Keratinocyte (primary cell): ENCODE results near the gene CISD3. TPM values are rescaled to one million over a fixed set of nuclear protein-coding genes. Genes with fewer than 3 reads are reported as not detected.

Source experiments
- DNase-seq: peaks from one replicate; pipeline ENCODE4 v3.0.0-alpha.2; 2011; ENCODE audit warnings: low read depth, missing footprints, low spot score
- FAIRE-seq: peaks from 2 replicates; lab custom pipeline; 2011; peaks lifted over from hg19 to GRCh38; lab: Jason Lieb, UNC
- H2AFZ ChIP-seq: 2 replicates; pipeline ENCODE4 v1.6.0; 2012; ENCODE audit warnings: low read length, control low read depth, inconsistent platforms; ENCODE audit not compliant: control insufficient read depth
- H3K27ac ChIP-seq: 2 replicates; pipeline ENCODE4 v1.5.1; 2011; ENCODE audit warnings: low read length; ENCODE audit not compliant: control insufficient read depth, insufficient read depth
- H3K27me3 ChIP-seq: 3 replicates; pipeline ENCODE4 v1.6.0; 2011; ENCODE audit warnings: low read length; ENCODE audit not compliant: control insufficient read depth, insufficient read depth; ENCODE audit errors: extremely low read depth
- H3K36me3 ChIP-seq, 2 experiments: 2 replicates in 1 of 2; 3 replicates in 1 of 2; pipeline ENCODE4 v1.5.1; 2011; ENCODE audit warnings: low read length in 2 of 2, mild to moderate bottlenecking in 1 of 2; ENCODE audit not compliant: control insufficient read depth in 2 of 2, insufficient read depth in 2 of 2; ENCODE audit errors: extremely low read depth in 1 of 2
- H3K4me1 ChIP-seq: 3 replicates; pipeline ENCODE4 v1.5.1; 2011; ENCODE audit warnings: low read length; ENCODE audit not compliant: control insufficient read depth, insufficient read depth; ENCODE audit errors: extremely low read depth
- H3K4me2 ChIP-seq: 3 replicates; pipeline ENCODE4 v1.6.0; 2011; ENCODE audit warnings: low read depth, low read length; ENCODE audit not compliant: control insufficient read depth, insufficient read depth; ENCODE audit errors: extremely low read depth
- H3K4me3 ChIP-seq, 3 experiments: fragments of 200-600 bp in 1 of 3; sonication (generic) in 1 of 3; 2 replicates in 2 of 3; 3 replicates in 1 of 3; pipeline ENCODE4 v1.5.1; 2011 to 2016; ENCODE audit warnings: low read length in 3 of 3, mild to moderate bottlenecking in 3 of 3, control low read depth in 2 of 3, inconsistent platforms in 1 of 3, low read depth in 1 of 3, mixed read lengths in 1 of 3, mixed run types in 1 of 3, moderate library complexity in 1 of 3; ENCODE audit not compliant: control insufficient read depth in 2 of 3, insufficient read depth in 2 of 3; ENCODE audit errors: extremely low read depth in 1 of 3
- H3K79me2 ChIP-seq: 2 replicates; pipeline ENCODE4 v1.6.0; 2012; ENCODE audit warnings: low read length; ENCODE audit not compliant: control insufficient read depth, insufficient read depth
- H3K9ac ChIP-seq: 3 replicates; pipeline ENCODE4 v1.6.0; 2011; ENCODE audit warnings: low read length; ENCODE audit not compliant: control insufficient read depth, insufficient read depth; ENCODE audit errors: extremely low read depth
- H3K9me1 ChIP-seq: 3 replicates; pipeline ENCODE4 v1.6.0; 2011; ENCODE audit warnings: low read length; ENCODE audit not compliant: control insufficient read depth, insufficient read depth; ENCODE audit errors: extremely low read depth
- H3K9me3 ChIP-seq: 2 replicates; pipeline ENCODE4 v1.5.1; 2012; ENCODE audit warnings: low read depth, low read length; ENCODE audit not compliant: control insufficient read depth
- H4K20me1 ChIP-seq: 3 replicates; pipeline ENCODE4 v1.6.0; 2011; ENCODE audit warnings: low read length; ENCODE audit not compliant: control insufficient read depth, insufficient read depth; ENCODE audit errors: extremely low read depth
- CTCF ChIP-seq, 3 experiments: IDR thresholded peaks in 1 of 3; conservative IDR thresholded peaks in 1 of 3; optimal IDR thresholded peaks in 1 of 3; 2 replicates in 2 of 3; 3 replicates in 1 of 3; pipeline versions ENCODE3 to v1.5.1; 2011; ENCODE audit warnings: low read length in 3 of 3, mild to moderate bottlenecking in 3 of 3, moderate library complexity in 2 of 3, control low read depth in 1 of 3, inconsistent platforms in 1 of 3; ENCODE audit not compliant: insufficient read depth in 2 of 3; ENCODE audit errors: extremely low read depth in 1 of 3
- EZH2 ChIP-seq: IDR thresholded peaks from one replicate; pipeline ENCODE4 v1.6.1; 2012; ENCODE audit warnings: inconsistent platforms, mild to moderate bottlenecking, low read length, moderate library complexity
- dilution Hi-C: fragments of 300-500 bp; cut with MboI; formaldehyde crosslinking; loops from one replicate; pipeline ENCODE4 v1.7.0; 2020; ENCODE audit warnings: low sequenced_read_pairs; ENCODE audit not compliant: extremely low pct_ligation_motif_present
- polyA plus RNA-seq, 5 experiments: library from polyadenylated mRNA; depleted of rRNA in 3 of 5; stranded (reverse) in 3 of 5; stranded (forward) in 1 of 5; unstranded in 1 of 5; fragments of >200 nt; gene quantifications; 1 replicate in 1 of 5; 2 replicates in 3 of 5; 3 replicates in 1 of 5; pipeline versions ENCODE4 v1.2.1 to v1.2.3, GENCODE V29; 2011 to 2012; ENCODE audit warnings: missing spikeins in 2 of 5, low read depth in 1 of 5, low replicate concordance in 1 of 5

Gene CISD3
- polyA plus RNA-seq, 1 donor (not counting 4 experiments of a cell fraction or from before 2014, with no cell fraction given) = 17.1 TPM

GRCh38 chr17:38773258-38773657 lies 43.1 kb downstream of the CISD3 start:
- Histone ChIP-seq H3K79me2 (no peaks in the 10 kb centered on the region), H3K4me3 (no peak overlapping the region), H3K4me1 (no peaks in the 10 kb centered on the region), H4K20me1 (no peaks in the 10 kb centered on the region), H3K9me3 (no peaks in the 10 kb centered on the region), H3K27me3 (no peaks in the 10 kb centered on the region), H3K27ac (no peak overlapping the region), H3K4me2 (no peak overlapping the region), H3K9ac (no peak overlapping the region), H2AFZ (no peak overlapping the region), H3K9me1 (no peaks in the 10 kb centered on the region), H3K36me3 (peaks cover 26 to 32% of the 10 kb centered on the region in 2 experiments)
- DNase-seq (no peak), FAIRE-seq (no peak)
- TF ChIP-seq EZH2 (no peak), CTCF (optimal IDR thresholded peaks at IDR 0.05 in 1 of 3, IDR thresholded peaks at IDR 0.05 in 1 of 3, conservative IDR thresholded peaks at IDR 0.05 in 1 of 3; ENCODE audit: extremely low read depth in 1 of 3, insufficient read depth in 2 of 3, low read length in 3 of 3) (no peak)
- dilution Hi-C loops = no loop called here

GRCh38 chr17:38777641-38778250 lies 47.6 kb downstream of the CISD3 start:
- DNase-seq (no peak), FAIRE-seq (no peak)
- Histone ChIP-seq H3K27ac (no peak overlapping the region), H3K9me1 (no peaks in the 10 kb centered on the region), H3K9ac (no peak overlapping the region), H3K36me3 (peaks cover 39 to 52% of the 10 kb centered on the region in 2 experiments), H3K4me2 (no peak overlapping the region), H3K27me3 (no peaks in the 10 kb centered on the region), H3K9me3 (no peaks in the 10 kb centered on the region), H3K4me3 (no peak overlapping the region), H3K4me1 (no peaks in the 10 kb centered on the region), H4K20me1 (peaks cover 2% of the 10 kb centered on the region), H3K79me2 (no peaks in the 10 kb centered on the region), H2AFZ (no peak overlapping the region)
- dilution Hi-C loops = no loop called here
- no peak for TF ChIP-seq CTCF (optimal IDR thresholded peaks at IDR 0.05 in 1 of 3, IDR thresholded peaks at IDR 0.05 in 1 of 3, conservative IDR thresholded peaks at IDR 0.05 in 1 of 3; ENCODE audit: extremely low read depth in 1 of 3, insufficient read depth in 2 of 3, low read length in 3 of 3)
- TF ChIP-seq EZH2 = no peak
